ENCODE results near the gene TRIM9. TPM values are rescaled to one million over a fixed set of nuclear protein-coding genes. Genes with fewer than 3 reads are reported as not detected.

Gene TRIM9
- total RNA-seq = under 0.01 and 0.18 TPM in 2 replicates

GRCh38 chr14:51094901-51095853, at the start of gene TRIM9:
TSS of gene TRIM9 (minus strand) at chr14:51095105. CDS start at chr14:51094939, 166 bp downstream.

GRCh38 chr14:50943943-50944646, 150.8 kb downstream of the TRIM9 start, which contains the start of gene PYGL:
TSS of gene PYGL (minus strand) at chr14:50944483. CDS start at chr14:50944403, 80 bp downstream.

Other genes starting within 250 kb of the TRIM9 start
- gene ABHD12B, start 223.1 kb downstream of the TRIM9 start, total RNA-seq = under 0.01 TPM in 1 of 2 replicates, not detected in the other
- 78.5 and 100 TPM in 2 replicates for gene PYGL, start 150.6 kb downstream of the TRIM9 start, total RNA-seq
- 38.3 and 45.6 TPM in 2 replicates for gene TMX1, start 145.1 kb upstream of the TRIM9 start, total RNA-seq

Measured in smooth muscle cell of bladder (primary cell).